Tibial artery (tissue), 4 donors: ENCODE measurements around the gene STAT5A.
A peak's percentile ranks its signal among the peaks of the same experiment; 100 is the strongest.

Source experiments
- DNase-seq, 2 donors: peaks; one replicate each; pipeline ENCODE4 v3.0.0-alpha.2; 2019
- H3K27ac ChIP-seq, 2 donors: fragments of 200-600 bp; sonication (generic) in 1 of 2; 1 replicate in 1 of 2; 2 replicates in 1 of 2; pipeline ENCODE4 v1.5.1; 2018 to 2019; ENCODE audit warnings: mild to moderate bottlenecking in 1 of 2
- H3K27me3 ChIP-seq, 2 donors: fragments of 200-600 bp; sonication (generic) in 1 of 2; one replicate each; pipeline versions ENCODE4 v1.5.1 to v1.6.0; 2016 to 2019
- H3K36me3 ChIP-seq, 3 donors: fragments of 200-600 bp; sonication (generic) in 2 of 3; one replicate each; pipeline ENCODE4 v1.5.1; 2016 to 2019; ENCODE audit warnings: mild to moderate bottlenecking in 2 of 3
- H3K4me1 ChIP-seq, 4 donors: fragments of 200-600 bp; sonication (generic) in 2 of 4; 1 replicate in 3 of 4; 2 replicates in 1 of 4; pipeline ENCODE4 v1.5.1; 2016 to 2019
- H3K4me3 ChIP-seq, 2 donors: fragments of 200-600 bp; sonication (generic) in 1 of 2; 1 replicate in 1 of 2; 2 replicates in 1 of 2; pipeline ENCODE4 v1.5.1; 2018 to 2019; ENCODE audit warnings: mild to moderate bottlenecking in 2 of 2
- H3K9me3 ChIP-seq, 3 donors: fragments of 200-600 bp; sonication (generic) in 1 of 3; one replicate each; pipeline ENCODE4 v1.5.1; 2016 to 2019
- CTCF ChIP-seq, 2 experiments: fragments of 200-600 bp in 1 of 2; fragments of 450-650 bp in 1 of 2; IDR thresholded peaks; one replicate each; pipeline ENCODE4 v1.5.1; 2017 to 2019; ENCODE audit warnings: antibody characterized with exemption in 2 of 2, mild to moderate bottlenecking in 1 of 2, moderate library complexity in 1 of 2
- intact Hi-C: fragments of 100-400 bp; cut with DNase I; formaldehyde crosslinking; loops from one replicate; pipeline ENCODE4 v1.15.0; 2023; ENCODE audit warnings: low total_unique reads

The STAT5A gene

DNA sequence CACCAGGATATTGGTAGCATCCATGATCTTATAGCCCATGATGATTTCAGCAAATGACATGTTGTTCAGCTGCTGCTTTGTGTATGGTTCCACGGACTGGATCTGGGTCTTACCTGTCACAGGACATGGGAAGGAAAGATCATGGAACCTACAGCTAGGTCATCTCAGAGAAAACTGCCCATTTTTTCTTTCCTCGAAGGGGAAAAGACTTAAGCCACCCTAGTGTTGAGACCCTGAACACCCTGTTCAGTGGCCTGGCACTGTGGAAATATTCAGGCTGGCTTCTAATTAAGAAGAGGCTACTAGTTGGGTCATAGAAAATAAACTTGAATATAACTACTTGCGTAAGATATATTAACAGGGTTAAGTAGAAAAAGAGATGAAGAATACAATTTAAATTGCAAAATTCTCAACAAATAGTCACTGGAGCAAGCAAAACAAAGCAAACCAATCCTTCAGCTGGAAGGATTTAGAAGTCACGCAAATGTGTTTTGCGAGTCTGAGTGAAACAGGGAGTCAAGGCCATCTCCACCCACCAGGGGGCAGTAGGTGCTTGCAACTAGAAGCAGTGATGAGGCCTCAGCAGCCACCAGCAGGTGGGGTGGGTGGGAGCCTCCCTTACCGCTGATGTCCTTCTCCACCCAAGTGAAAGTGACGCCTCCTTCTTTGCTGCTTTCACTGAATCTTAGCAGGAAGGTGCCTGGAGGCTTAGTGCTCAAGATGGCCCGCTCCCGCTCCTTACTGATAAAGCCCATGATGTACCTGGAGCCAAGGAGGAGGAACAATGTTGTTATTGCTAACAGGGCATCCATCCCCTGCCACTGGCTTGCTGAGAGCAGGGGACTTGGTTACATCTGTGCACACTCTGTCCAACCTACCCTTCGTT lies 34.3 kb downstream of the STAT5A start:
- TF ChIP-seq CTCF (IDR thresholded peaks at IDR 0.05) = peak; percentile 97 to 100
- intact Hi-C loops = loop anchor here (2.0 to 5.0 kb wide), 2 partner anchors 82 to 195 kb away; no protein-coding TSS in a partner anchor
- peaks cover 0 to 38% (median 11%) of the 10 kb centered on the region in 4 donors for H3K4me1 ChIP-seq
- no peaks in the 10 kb centered on the region for H3K27me3 ChIP-seq
- H3K4me3 ChIP-seq = no peak overlapping the region
- H3K9me3 ChIP-seq = no peaks in the 10 kb centered on the region
- peaks cover 62 to 98% (median 98%) of the 10 kb centered on the region in 3 donors for H3K36me3 ChIP-seq
- DNase-seq = peak; percentile 94 to 97
- H3K27ac ChIP-seq = peak overlapping the region; percentile 35 to 58

DNA sequence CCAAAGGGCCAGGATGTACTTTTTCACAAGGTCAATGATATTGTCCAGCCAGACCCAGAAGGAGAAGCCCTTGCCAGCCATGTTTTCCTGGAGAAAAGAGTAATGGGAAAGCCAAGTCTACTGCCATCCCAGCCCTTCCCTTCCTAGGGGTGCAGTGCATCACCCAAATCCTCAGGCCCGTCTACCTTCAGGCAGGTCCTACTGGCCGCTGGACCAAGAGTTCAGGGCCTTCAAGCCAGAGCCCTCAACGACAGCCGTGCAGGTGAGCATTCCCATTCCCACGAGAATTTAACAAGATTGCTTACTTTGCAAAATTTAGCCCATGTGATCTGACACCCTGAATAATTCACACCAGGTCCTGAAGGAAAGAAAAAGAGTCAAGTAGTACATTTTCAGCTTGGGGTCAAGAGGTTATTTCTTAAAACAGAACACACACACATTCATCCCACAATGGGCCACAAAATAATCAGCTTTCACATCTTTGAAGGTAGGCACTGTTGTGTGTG lies 35.0 kb downstream of the STAT5A start:
- no peak for DNase-seq
- TF ChIP-seq CTCF (IDR thresholded peaks at IDR 0.05) = no peak
- Histone ChIP-seq H3K36me3 (peaks cover 61 to 94% (median 93%) of the 10 kb centered on the region in 3 donors), H3K4me3 (no peak overlapping the region), H3K9me3 (no peaks in the 10 kb centered on the region), H3K4me1 (peaks cover 0 to 39% (median 11%) of the 10 kb centered on the region in 4 donors), H3K27ac (peak overlapping the region; percentile 35 to 58), H3K27me3 (no peaks in the 10 kb centered on the region)
- intact Hi-C loops = loop anchor here (2.0 to 5.0 kb wide), 2 partner anchors 81 to 194 kb away; no protein-coding TSS in a partner anchor

DNA sequence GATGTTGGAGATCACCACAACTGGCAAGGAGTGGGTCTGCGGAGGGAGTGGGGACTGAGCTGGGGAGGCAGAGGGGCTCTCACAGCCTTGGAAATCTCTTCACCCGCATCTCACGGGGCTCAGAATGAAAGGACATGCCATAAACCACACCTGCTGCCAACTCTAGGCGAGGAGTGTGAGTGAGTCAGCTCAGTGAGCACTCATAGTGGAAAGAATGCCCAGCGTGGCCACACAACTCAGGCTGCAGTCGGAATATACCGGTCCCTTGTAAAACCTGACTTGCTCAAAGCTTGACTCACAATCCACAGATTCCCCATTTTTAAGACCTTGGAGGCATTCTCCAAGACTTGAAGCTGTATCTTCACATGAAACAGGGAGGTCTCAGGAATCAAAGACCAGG lies 36.7 kb downstream of the STAT5A start:
- peak overlapping the region; percentile 47 to 58 for H3K27ac ChIP-seq
- no peak for TF ChIP-seq CTCF (IDR thresholded peaks at IDR 0.05)
- H3K4me3 ChIP-seq = no peak overlapping the region
- no peaks in the 10 kb centered on the region for H3K27me3 ChIP-seq
- no peaks in the 10 kb centered on the region for H3K9me3 ChIP-seq
- intact Hi-C loops = no loop called here
- peaks cover 65 to 93% (median 87%) of the 10 kb centered on the region in 3 donors for H3K36me3 ChIP-seq
- H3K4me1 ChIP-seq = peaks cover 0 to 52% (median 18%) of the 10 kb centered on the region in 4 donors
- DNase-seq = peak in 1 of 2 donors; percentile 82

DNA sequence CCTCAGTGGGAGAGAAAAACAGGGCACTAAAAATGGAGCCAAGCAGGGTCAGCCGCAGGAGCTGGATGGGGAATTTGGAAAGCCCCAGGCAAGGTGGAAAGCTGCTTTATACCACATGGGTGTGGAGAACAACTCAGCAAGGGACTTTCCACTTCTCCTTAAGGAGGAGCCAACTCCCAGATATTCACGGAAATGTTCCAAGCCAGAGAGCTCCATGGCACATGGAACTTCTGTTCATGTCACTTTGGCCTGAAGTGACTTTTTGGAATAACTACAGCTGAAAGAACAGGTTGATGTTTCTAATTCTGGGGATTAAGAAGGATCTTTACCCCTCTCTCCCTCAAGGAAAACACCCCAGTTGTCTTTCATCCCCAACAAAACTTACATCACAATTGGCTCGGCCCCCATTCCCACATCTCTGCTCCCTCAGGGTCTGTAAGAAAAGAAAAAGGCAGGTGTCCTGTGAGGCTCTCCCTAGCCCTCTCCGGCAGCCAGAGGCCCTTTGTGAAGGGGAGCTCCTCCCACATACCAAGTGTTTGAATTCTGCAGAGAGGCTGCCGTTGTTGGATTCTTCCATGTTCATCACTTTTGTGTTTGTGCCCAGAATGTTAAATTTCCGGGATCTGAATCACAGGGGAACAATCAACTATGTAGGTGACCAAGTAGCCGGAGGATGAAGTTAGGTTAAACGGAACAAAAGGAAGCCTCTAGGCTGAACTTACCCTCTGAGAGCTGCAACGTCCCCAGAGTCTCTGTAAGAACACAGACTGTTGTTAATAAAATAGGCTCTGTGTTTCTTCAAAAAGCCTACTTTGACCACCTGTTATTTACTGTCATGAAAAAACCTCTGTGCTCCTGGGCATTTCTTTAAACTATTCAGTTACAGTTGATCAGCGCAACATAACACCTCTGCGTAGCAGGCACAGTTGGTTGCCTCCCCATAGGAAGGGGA lies 41.0 kb downstream of the STAT5A start:
- Histone ChIP-seq H3K27ac (peak overlapping the region; percentile 33 to 48), H3K27me3 (no peaks in the 10 kb centered on the region), H3K36me3 (peaks cover 78 to 91% (median 87%) of the 10 kb centered on the region in 3 donors), H3K9me3 (no peaks in the 10 kb centered on the region), H3K4me3 (no peak overlapping the region), H3K4me1 (peaks cover 0 to 34% (median 12%) of the 10 kb centered on the region in 4 donors)
- no peak for DNase-seq
- intact Hi-C loops = no loop called here
- TF ChIP-seq CTCF (IDR thresholded peaks at IDR 0.05) = no peak

- no peak for TF ChIP-seq CTCF (IDR thresholded peaks at IDR 0.05)
- Histone ChIP-seq H3K27me3 (no peaks in the 10 kb centered on the region), H3K4me3 (no peak overlapping the region), H3K36me3 (peaks cover 85 to 91% (median 89%) of the 10 kb centered on the region in 3 donors), H3K27ac (no peak overlapping the region), H3K9me3 (no peaks in the 10 kb centered on the region), H3K4me1 (peaks cover 0 to 20% (median 9%) of the 10 kb centered on the region in 4 donors)
- no peak for DNase-seq
- intact Hi-C loops = no loop called here
Observed at GRCh38 chr17:42333053-42333452, 44.8 kb downstream of the STAT5A start.
